Neural cell (in vitro differentiated cells): ENCODE results near the gene GALNT16.
"Not testable (repeated sequence)": the region's sequence is repeated elsewhere in the genome, so short reads cannot be mapped to it uniquely, and the experiment has no call there.

Experiments used
- POLR2AphosphoS5 ChIP-seq: IDR thresholded peaks from 2 replicates; pipeline ENCODE4 v1.6.1; 2012
- TF ChIP-seq, protein P1 (sequence below): fragments of 450-650 bp; IDR thresholded peaks from 2 replicates; pipeline ENCODE4 v1.5.1; 2014; ENCODE audit warnings: antibody characterized with exemption, mild to moderate bottlenecking, moderate library complexity; ENCODE audit not compliant: poor library complexity, severe bottlenecking

DNA sequence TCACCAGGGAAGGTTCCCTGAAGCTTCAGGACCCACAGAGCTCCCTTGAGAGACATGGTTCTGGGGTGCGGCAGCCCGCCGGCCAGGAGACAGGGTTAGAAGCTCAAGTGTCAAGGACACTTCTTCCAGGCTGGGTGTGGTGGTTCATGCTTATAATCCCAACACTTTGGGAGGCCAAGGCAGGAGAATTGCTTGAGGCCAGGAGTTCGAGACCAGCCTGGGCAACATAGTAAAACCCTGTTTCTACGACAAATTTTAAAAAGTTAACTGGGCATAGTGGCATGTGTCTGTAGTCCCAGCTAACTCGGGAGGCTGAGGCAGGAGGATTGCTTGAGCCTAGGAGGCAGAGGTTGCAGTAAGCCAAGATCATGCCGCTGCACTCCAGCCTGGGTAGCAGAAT is 30.9 kb downstream of the GALNT16 start:
- TF ChIP-seq, protein P1, sequence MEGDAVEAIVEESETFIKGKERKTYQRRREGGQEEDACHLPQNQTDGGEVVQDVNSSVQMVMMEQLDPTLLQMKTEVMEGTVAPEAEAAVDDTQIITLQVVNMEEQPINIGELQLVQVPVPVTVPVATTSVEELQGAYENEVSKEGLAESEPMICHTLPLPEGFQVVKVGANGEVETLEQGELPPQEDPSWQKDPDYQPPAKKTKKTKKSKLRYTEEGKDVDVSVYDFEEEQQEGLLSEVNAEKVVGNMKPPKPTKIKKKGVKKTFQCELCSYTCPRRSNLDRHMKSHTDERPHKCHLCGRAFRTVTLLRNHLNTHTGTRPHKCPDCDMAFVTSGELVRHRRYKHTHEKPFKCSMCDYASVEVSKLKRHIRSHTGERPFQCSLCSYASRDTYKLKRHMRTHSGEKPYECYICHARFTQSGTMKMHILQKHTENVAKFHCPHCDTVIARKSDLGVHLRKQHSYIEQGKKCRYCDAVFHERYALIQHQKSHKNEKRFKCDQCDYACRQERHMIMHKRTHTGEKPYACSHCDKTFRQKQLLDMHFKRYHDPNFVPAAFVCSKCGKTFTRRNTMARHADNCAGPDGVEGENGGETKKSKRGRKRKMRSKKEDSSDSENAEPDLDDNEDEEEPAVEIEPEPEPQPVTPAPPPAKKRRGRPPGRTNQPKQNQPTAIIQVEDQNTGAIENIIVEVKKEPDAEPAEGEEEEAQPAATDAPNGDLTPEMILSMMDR: not testable (repeated sequence)
- TF ChIP-seq POLR2AphosphoS5: not testable (repeated sequence)
